ENCODE results near the gene ANXA6.

DNA sequence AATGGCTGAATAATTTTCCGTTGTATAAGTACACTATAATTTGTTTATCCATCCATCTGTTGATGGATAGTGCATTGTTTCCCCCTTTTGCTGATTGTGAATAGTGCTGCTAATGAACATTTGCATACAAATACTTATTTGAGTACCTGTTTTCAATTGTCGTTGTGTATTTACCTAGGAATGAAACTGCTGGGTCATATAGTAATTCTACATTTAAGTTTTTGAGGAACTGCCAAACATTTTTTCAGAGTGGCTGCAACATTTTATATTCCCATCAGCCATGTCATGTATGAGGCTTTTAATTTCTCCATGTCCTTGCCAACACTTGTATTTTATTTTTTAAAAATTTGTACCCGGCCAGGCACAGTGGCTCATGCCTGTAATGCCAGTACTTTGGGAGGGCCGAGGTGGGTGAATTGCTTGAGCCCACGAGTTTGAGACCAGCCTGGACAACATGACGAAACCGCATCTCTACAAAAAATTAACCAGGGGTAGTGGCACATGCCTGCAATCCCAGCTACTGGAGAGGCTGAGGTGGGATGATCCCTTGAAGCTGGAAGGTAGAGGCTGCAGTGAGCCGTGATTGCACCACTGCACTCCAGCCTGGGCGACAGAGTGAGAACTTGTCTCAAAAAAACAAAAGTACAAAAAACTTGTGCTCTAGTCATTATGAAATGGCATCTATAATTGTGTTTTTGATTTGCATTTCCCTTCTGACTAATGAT is 2.2 kb upstream of the ANXA6 start:
- TF ChIP-seq POLR2A (IDR thresholded peaks at IDR 0.05; ENCODE audit: low read depth, low read length) (no peak), POLR2AphosphoS5 (IDR thresholded peaks at IDR 0.05; ENCODE audit: low read length) (no peak), E2F8 (IDR thresholded peaks at IDR 0.05; ENCODE audit: low read depth, partially characterized antibody) (no peak), IKZF1 (conservative IDR thresholded peaks at IDR 0.05) (no peak), JUNB (IDR thresholded peaks at IDR 0.05) (peak; percentile 66), KDM1A (IDR thresholded peaks at IDR 0.05; ENCODE audit: borderline replicate concordance) (no peak), YY1 (IDR thresholded peaks at IDR 0.05; ENCODE audit: low read depth, low read length) (0 out of 2 replicates have a peak, but pooled peaks have one; percentile 12)
- TF ChIP-seq, protein P1, sequence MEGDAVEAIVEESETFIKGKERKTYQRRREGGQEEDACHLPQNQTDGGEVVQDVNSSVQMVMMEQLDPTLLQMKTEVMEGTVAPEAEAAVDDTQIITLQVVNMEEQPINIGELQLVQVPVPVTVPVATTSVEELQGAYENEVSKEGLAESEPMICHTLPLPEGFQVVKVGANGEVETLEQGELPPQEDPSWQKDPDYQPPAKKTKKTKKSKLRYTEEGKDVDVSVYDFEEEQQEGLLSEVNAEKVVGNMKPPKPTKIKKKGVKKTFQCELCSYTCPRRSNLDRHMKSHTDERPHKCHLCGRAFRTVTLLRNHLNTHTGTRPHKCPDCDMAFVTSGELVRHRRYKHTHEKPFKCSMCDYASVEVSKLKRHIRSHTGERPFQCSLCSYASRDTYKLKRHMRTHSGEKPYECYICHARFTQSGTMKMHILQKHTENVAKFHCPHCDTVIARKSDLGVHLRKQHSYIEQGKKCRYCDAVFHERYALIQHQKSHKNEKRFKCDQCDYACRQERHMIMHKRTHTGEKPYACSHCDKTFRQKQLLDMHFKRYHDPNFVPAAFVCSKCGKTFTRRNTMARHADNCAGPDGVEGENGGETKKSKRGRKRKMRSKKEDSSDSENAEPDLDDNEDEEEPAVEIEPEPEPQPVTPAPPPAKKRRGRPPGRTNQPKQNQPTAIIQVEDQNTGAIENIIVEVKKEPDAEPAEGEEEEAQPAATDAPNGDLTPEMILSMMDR (IDR thresholded peaks at IDR 0.05 in 2 of 3, conservative IDR thresholded peaks at IDR 0.05 in 1 of 3; ENCODE audit: control insufficient read depth in 2 of 3, extremely low read depth in 1 of 3, insufficient read depth in 1 of 3, low read depth in 3 of 3, low read length in 3 of 3) = no peak
